Common myeloid progenitor, CD34-positive (primary cell): ENCODE data around the gene CEP120.

ENCODE experiments used
- CTCF ChIA-PET: fragments of 350-600 bp; sonication (Branson Sonifier 250); formaldehyde crosslinking; loops from one replicate; lab custom pipeline; 2021; ENCODE audit warnings: antibody characterized with exemption; lab: Charles Lee
- POLR2A ChIA-PET: fragments of 350-600 bp; sonication (Branson Sonifier 250); formaldehyde crosslinking; loops from one replicate; lab custom pipeline; 2021; ENCODE audit warnings: antibody characterized with exemption; lab: Charles Lee
- DNase-seq, 3 donors: peaks; one replicate each; pipeline versions ENCODE4 v3.0.0 to v3.0.0-alpha.2; 2013
- H3K27ac ChIP-seq, 2 experiments: 1 replicate in 1 of 2; 2 replicates in 1 of 2; pipeline ENCODE4 v1.7.0; 2013; ENCODE audit warnings: inconsistent platforms in 2 of 2, low read length in 2 of 2, mild to moderate bottlenecking in 2 of 2, low read depth in 1 of 2, moderate library complexity in 1 of 2; ENCODE audit not compliant: severe bottlenecking in 2 of 2, insufficient read depth in 1 of 2, poor library complexity in 1 of 2
- H3K27me3 ChIP-seq, 5 experiments: replicated peaks in 2 of 5; 1 replicate in 3 of 5; 2 replicates in 2 of 5; pipeline versions ENCODE4 v1.6.1 to v1.7.0; 2013; ENCODE audit warnings: low read length in 4 of 5, mild to moderate bottlenecking in 2 of 5, moderate library complexity in 2 of 5, inconsistent platforms in 1 of 5; ENCODE audit not compliant: insufficient read depth in 5 of 5, control insufficient read depth in 4 of 5
- H3K36me3 ChIP-seq, 4 experiments: 1 replicate in 2 of 4; 2 replicates in 2 of 4; pipeline versions ENCODE4 v1.6.1 to v1.7.0; 2013; ENCODE audit warnings: low read length in 3 of 4, control low read depth in 1 of 4, mild to moderate bottlenecking in 1 of 4; ENCODE audit not compliant: control insufficient read depth in 4 of 4, insufficient read depth in 4 of 4
- H3K4me1 ChIP-seq, 4 experiments: 1 replicate in 3 of 4; 2 replicates in 1 of 4; pipeline versions ENCODE4 v1.6.1 to v1.7.1; 2013; ENCODE audit warnings: low read length in 3 of 4, mild to moderate bottlenecking in 3 of 4, control low read depth in 1 of 4, inconsistent platforms in 1 of 4, moderate library complexity in 1 of 4; ENCODE audit not compliant: control insufficient read depth in 4 of 4, insufficient read depth in 4 of 4; ENCODE audit errors: control extremely low read depth in 1 of 4
- H3K4me3 ChIP-seq, 7 experiments: 1 replicate in 4 of 7; 2 replicates in 3 of 7; pipeline versions ENCODE4 v1.5.1 to v1.7.0; 2013; ENCODE audit warnings: mild to moderate bottlenecking in 7 of 7, low read length in 6 of 7, moderate library complexity in 6 of 7, inconsistent platforms in 2 of 7, low read depth in 2 of 7, control low read depth in 1 of 7; ENCODE audit not compliant: insufficient read depth in 4 of 7, control insufficient read depth in 1 of 7; ENCODE audit errors: extremely low read depth in 1 of 7
- H3K9me3 ChIP-seq, 5 experiments: 1 replicate in 4 of 5; 2 replicates in 1 of 5; pipeline versions ENCODE4 v1.6.1 to v1.7.1; 2013; ENCODE audit warnings: low read length in 4 of 5, mild to moderate bottlenecking in 2 of 5, inconsistent platforms in 1 of 5, low read depth in 1 of 5, moderate library complexity in 1 of 5; ENCODE audit not compliant: control insufficient read depth in 4 of 5, insufficient read depth in 2 of 5; ENCODE audit errors: control extremely low read depth in 1 of 5
- WGBS: methylation state at CpG from one replicate; pipeline ENCODE4 v1.1.5; 2013; ENCODE audit not compliant: insufficient coverage; 5-methylcytosine and 5-hydroxymethylcytosine counted together

The CEP120 gene

DNA sequence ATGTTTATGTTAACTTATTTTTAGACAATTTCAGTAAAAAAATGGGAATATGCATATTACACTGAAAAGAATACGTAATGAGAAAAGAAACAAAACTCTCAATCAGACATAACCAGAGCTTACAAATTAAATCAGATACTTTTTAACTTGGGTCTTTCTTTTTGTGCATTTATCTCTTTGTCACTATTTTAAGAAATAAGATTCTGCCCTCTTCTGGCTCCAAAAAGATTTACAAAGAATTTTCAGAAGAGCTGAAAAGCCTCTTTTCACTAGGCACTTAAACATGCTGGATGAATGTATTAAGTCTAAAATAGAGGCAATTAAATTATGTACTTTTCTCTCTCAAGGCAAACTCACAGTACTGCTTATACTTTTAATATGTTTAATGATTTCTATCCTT lies 55.5 kb downstream of the CEP120 start:
- no CpG with 5 or more reads among the region's 1 CpG for WGBS
- POLR2A ChIA-PET, result no interaction called here

DNA sequence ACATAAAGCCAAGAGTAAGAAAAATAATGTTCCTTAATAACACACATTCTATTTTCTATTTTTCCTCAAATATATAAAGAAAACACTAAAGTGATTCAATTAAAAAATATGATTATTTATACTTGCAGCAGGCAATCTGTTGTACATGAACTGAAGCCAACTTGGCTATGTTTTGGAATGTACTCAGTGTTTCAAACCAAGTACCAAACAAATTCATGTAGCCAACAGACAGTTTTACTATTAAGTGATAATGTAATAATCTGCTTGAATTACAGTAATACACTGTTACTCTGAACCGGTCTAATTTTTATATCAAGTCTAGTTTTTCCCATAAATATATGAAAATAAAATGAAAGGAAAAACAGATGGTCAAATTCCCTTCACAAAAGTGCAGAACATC lies 58.0 kb downstream of the CEP120 start:
- WGBS, result no CpG with 5 or more reads among the region's 1 CpG
- Histone ChIP-seq H3K27ac (no peak overlapping the region), H3K4me3 (no peak overlapping the region), H3K27me3 (no peaks in the 10 kb centered on the region), H3K4me1 (no peaks in the 10 kb centered on the region), H3K36me3 (peaks cover 7 to 26% (median 15%) of the 10 kb centered on the region in 4 experiments), H3K9me3 (no peaks in the 10 kb centered on the region)
- DNase-seq, result no peak
- ChIA-PET POLR2A (no interaction called here), CTCF (no interaction called here)

More for the DNA sequence above, 55.5 kb downstream of the CEP120 start:
- H3K9me3 ChIP-seq, result no peaks in the 10 kb centered on the region
- H3K27ac ChIP-seq, result no peak overlapping the region
- no peaks in the 10 kb centered on the region for H3K27me3 ChIP-seq
- H3K36me3 ChIP-seq, result peaks cover 8 to 22% (median 16%) of the 10 kb centered on the region in 4 experiments
- H3K4me3 ChIP-seq, result no peak overlapping the region
- H3K4me1 ChIP-seq, result no peaks in the 10 kb centered on the region
- DNase-seq, result peak; percentile 7 to 24 (median 21)
- CTCF ChIA-PET, result interaction anchor here (0.8 to 1.0 kb wide), 6 partner anchors 11 to 471 kb away, joined by 3 to 4 read pairs (median 3); no protein-coding TSS in a partner anchor

DNA sequence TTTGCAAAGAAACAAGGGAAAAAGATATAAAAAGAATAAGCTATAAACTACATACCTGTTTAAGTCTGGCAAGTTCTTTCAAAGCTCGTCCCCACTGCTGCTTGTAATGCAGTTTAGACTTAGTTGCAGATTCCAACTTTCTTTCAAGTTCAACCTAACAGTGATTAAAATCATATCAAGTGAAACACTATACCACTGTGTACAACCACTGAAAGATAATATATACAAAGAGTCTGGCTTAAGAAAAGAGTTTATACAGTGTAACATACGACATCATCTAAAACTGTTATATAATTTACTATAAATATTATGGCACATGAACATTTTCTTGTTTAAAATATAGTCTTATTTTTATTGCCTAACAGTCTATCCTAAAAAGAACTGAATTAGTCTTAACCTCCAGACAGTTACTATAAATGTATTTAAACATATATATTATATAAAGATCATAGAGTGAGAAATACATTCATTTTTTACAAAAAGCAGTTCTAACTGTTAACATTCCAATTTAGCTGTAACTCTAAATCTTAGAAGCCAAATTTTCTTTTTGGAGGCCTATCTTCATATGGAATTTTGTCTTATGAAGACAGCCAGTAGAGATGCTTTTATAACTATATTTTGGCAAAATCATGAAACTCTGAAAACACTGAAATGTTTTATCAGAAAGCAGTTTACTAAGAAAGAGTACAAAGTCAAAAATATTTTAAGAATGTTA lies 58.6 kb downstream of the CEP120 start:
- no peak overlapping the region for H3K4me3 ChIP-seq
- ChIA-PET CTCF (no interaction called here), POLR2A (no interaction called here)
- H3K27ac ChIP-seq, result no peak overlapping the region
- H3K27me3 ChIP-seq, result no peaks in the 10 kb centered on the region
- no peak for DNase-seq
- H3K4me1 ChIP-seq, result no peaks in the 10 kb centered on the region
- peaks cover 7 to 26% (median 15%) of the 10 kb centered on the region in 4 experiments for H3K36me3 ChIP-seq
- WGBS, result 100% methylated on average over 1 of the region's 2 CpGs
- no peaks in the 10 kb centered on the region for H3K9me3 ChIP-seq

DNA sequence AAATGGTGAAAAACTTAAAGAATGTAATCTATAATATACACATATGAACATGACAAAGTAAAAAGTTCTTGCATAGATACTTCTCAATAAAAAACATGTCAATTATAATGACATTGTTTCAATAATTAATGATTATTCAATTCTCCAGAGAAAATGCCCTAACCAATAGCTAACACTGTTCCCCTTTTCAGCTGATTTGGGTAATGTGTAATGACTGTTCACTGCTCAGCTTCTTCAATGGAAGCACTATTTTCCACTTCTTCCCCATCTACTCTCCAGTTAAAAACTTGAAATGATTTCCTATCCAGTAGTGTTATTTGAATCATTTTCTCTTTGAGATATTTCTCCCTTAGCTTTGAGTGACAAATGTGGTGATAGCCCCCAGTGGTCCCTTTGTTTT lies 62.3 kb downstream of the CEP120 start:
- Histone ChIP-seq H3K27ac (no peak overlapping the region), H3K9me3 (no peaks in the 10 kb centered on the region), H3K27me3 (no peaks in the 10 kb centered on the region), H3K4me3 (no peak overlapping the region), H3K4me1 (no peaks in the 10 kb centered on the region), H3K36me3 (peaks cover 4 to 43% (median 18%) of the 10 kb centered on the region in 4 experiments)
- CTCF ChIA-PET, result interaction anchor here (2.9 kb wide), 1 partner anchor 11 kb away, joined by 10 read pairs; no protein-coding TSS in a partner anchor
- no peak for DNase-seq
- POLR2A ChIA-PET, result no interaction called here

DNA sequence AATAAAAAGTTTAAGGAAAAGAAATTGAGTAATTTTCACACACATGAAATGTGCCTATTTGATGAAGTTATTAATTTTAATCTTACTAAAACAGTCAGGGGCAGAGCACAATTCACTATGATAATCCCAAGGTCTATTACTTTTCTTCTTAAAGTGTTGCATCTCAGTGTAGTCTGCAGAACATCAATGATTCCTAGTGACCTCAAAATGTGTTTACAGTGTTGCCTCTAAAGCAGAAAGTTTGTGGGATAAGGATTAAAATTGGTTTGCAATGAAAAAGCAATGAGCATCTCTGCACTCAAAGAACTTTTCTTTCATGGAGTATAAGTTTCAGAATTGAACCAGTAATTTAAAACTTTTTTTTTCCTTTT lies 63.0 kb downstream of the CEP120 start:
- no peak for DNase-seq
- H3K27me3 ChIP-seq, result no peaks in the 10 kb centered on the region
- H3K4me3 ChIP-seq, result no peak overlapping the region
- H3K36me3 ChIP-seq, result peaks cover 4 to 39% (median 16%) of the 10 kb centered on the region in 4 experiments
- no peaks in the 10 kb centered on the region for H3K4me1 ChIP-seq
- no peaks in the 10 kb centered on the region for H3K9me3 ChIP-seq
- H3K27ac ChIP-seq, result no peak overlapping the region
- ChIA-PET CTCF (interaction anchor here (2.9 kb wide), 1 partner anchor 11 kb away, joined by 10 read pairs; no protein-coding TSS in a partner anchor), POLR2A (no interaction called here)

DNA sequence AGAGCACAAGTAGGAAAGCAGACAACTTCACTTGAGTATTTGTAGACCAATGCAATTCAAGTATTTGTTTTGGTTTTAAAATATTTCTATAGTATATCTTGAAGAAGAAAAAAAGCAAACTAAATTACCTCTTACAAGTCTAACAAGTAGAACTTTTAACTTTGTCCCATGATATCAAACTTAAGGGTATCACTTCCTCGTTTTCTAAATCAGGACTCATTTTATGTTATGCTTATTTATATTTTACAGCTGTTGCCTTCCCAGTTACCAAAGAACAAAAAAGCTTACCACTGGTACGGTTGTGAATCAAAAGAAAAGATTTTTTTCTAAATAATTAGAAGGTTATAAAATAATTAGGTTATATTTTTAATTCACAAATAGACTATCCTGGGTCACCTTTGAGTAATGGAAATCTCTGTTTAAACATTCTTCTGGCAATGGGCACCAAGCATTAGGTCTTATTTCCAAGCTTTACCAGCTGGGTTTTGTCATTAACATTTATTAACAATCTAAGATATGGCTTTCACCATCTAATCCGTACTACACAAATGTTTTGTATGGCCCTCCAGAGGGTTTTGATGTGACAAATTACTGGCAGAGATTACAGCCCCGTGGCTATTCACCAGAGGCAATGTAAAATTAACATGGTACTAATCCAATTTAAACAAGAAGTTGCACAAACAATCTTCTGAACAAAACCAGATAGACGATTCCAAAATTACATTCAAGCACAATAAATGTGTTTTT lies 63.6 kb downstream of the CEP120 start:
- CTCF ChIA-PET, result interaction anchor here (2.9 kb wide), 1 partner anchor 12 kb away, joined by 10 read pairs; no protein-coding TSS in a partner anchor
- H3K27ac ChIP-seq, result no peak overlapping the region
- peaks cover 4 to 37% (median 16%) of the 10 kb centered on the region in 4 experiments for H3K36me3 ChIP-seq
- H3K4me3 ChIP-seq, result no peak overlapping the region
- WGBS, result no CpG with 5 or more reads among the region's 5 CpGs
- no peaks in the 10 kb centered on the region for H3K27me3 ChIP-seq
- POLR2A ChIA-PET, result no interaction called here
- DNase-seq, result no peak
- H3K9me3 ChIP-seq, result no peaks in the 10 kb centered on the region
- no peaks in the 10 kb centered on the region for H3K4me1 ChIP-seq

DNA sequence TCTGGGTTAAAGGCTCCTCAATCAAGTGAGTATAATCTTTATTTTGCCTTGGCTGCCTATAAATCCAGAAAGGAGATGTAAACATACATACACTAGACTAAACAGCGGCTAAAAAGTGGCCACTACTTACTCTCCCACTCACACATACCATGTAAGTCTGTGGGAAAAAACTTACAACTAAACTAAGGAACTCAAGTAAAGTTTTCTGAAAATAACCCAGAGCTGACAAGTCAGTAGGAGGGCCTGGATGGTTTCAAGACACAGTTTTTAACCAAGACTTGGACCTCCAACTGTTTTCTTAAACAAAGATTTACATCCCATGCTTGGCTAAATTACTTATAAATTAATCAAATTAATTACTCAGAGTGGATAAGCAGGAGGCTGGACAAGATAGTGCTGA lies 64.5 kb downstream of the CEP120 start:
- no peaks in the 10 kb centered on the region for H3K27me3 ChIP-seq
- H3K36me3 ChIP-seq, result peaks cover 4 to 37% (median 14%) of the 10 kb centered on the region in 4 experiments
- no peak overlapping the region for H3K27ac ChIP-seq
- ChIA-PET CTCF (no interaction called here), POLR2A (no interaction called here)
- H3K4me1 ChIP-seq, result no peaks in the 10 kb centered on the region
- no peaks in the 10 kb centered on the region for H3K9me3 ChIP-seq
- no peak overlapping the region for H3K4me3 ChIP-seq
- no peak for DNase-seq
- no CpG with 5 or more reads among the region's 1 CpG for WGBS
